Measurements from ENCODE around the gene TMEM109. TPM values are rescaled to one million over a fixed set of nuclear protein-coding genes. Genes with fewer than 3 reads are reported as not detected.
A peak's percentile ranks its signal among the peaks of the same experiment; 100 is the strongest.

The TMEM109 gene, protein sequence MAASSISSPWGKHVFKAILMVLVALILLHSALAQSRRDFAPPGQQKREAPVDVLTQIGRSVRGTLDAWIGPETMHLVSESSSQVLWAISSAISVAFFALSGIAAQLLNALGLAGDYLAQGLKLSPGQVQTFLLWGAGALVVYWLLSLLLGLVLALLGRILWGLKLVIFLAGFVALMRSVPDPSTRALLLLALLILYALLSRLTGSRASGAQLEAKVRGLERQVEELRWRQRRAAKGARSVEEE
- total RNA-seq (2012; rRNA removed) (15.1 and 17.2 TPM in 2 replicates), polyA plus RNA-seq (2012; rRNA removed) (69.7 and 73.6 TPM in 2 replicates), Bru-seq, nascent RNA (percentile 45 among the genes with signal in this experiment), BruChase-seq, experiment 1, labeled RNA remaining after a 6-hour chase (percentile 57 among the genes with signal in this experiment), BruChase-seq, experiment 2, labeled RNA remaining after a 2-hour chase (percentile 43 among the genes with signal in this experiment)
- polyA plus RNA-seq (2012; cell fraction: cytosol; rRNA removed) = 56.6 and 60.6 TPM in 2 replicates
- polyA plus RNA-seq (2012; cell fraction: nucleus; rRNA removed; ENCODE audit: low replicate concordance) = 8.8 and 14.0 TPM in 2 replicates
- long read RNA-seq, transcript TMEM109-201 (4 exons, 2,413 nt) = major isoform, 28 of 45 reads
- long read RNA-seq, partial matches to known transcripts = 16 of 45 reads
- long read RNA-seq, other reads (novel, unspliced or antisense) = 0 of 45 reads

DNA sequence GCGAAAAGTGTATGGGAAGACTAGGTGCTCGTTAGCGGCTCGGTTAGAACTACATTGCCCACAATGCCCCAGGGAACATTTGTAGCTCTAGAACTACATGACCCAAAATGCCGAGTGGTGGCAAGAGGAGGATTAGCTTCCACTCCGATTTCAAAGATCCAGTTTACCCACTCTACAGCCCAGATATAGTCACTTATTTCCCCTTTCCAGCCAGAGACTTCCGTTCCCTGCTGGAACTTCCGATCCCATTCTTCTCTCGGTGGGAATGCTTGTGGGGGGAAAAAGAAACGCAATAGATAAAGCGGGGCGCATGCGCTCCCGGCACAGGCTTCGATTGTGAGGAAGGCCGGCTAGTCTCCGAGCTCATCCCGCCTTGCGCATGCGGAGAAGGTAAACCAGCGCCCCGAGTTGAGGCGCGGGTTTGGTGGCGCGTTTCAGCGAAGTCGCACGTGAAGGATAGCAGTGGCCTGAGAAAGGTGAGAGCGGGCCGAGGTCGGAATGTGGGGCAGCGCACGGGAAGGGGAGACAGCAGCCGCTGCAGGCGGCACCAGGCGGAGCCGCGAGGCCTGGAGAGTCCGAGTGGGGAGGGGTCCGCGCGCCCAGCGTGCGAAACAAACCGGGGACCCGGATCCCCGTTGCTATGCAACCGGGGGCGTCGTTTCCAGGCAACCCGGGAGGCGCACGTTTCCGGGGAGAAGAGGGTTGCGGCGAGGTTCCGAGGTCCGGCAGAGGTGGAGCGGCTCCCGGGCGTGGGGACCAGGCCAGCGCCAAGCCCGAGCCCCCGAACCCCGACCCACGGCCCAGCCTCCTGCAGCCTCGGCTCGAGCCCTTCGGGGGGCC lies at the start of gene TMEM109:
TMEM109 (plus strand) TSS at position 366 of the 840 bp plus-strand sequence. CDS start 5,536 bp downstream, outside the sequence.
- 0 out of 2 replicates have a peak within 1 kb of the TSS, but pooled peaks have one; percentile 47 for H2AK5ac ChIP-seq (ENCODE audit: low read depth, low read length)
- 1% methylated on average over 46 of the region's 70 CpGs; no CpG with 5 or more reads in 1 of the 2 experiments for WGBS, 2 experiments (ENCODE audit: extremely low coverage in 2 of 2, insufficient read length in 1 of 2)
- peak within 1 kb of the TSS; percentile 98 for H2BK20ac ChIP-seq (ENCODE audit: low read depth, low read length)
- H3K14ac ChIP-seq (replicated peaks; ENCODE audit: low read depth, low read length) = peak within 1 kb of the TSS; percentile 99
- peak within 1 kb of the TSS; percentile 90 for H4K5ac ChIP-seq (ENCODE audit: low read depth, low read length)
- peak within 1 kb of the TSS; percentile 100 for H3K56ac ChIP-seq (ENCODE audit: extremely low read depth, insufficient read depth, low read length)
- peak within 1 kb of the TSS; percentile 52 for H3K4me3 ChIP-seq (ENCODE audit: insufficient read depth, low read depth, low read length)
- H3K4me2 ChIP-seq (ENCODE audit: low read depth, low read length) = peak within 1 kb of the TSS; percentile 75
- peak within 1 kb of the TSS; percentile 95 for H3K23ac ChIP-seq (ENCODE audit: low read depth, low read length)
- peak within 1 kb of the TSS; percentile 92 for H2AK9ac ChIP-seq (replicated peaks; ENCODE audit: low read depth, low read length, poor library complexity)
- peak within 1 kb of the TSS; percentile 100 for H4K91ac ChIP-seq (ENCODE audit: insufficient read depth, low read depth, low read length)
- no peaks in the 10 kb centered on the region for H3K9me3 ChIP-seq (ENCODE audit: control insufficient read depth, insufficient read depth, low read length)
- ATAC-seq (ENCODE audit: low read depth) (peak; percentile 83), DNase-seq (peak; percentile 86)
- H4K20me1 ChIP-seq (ENCODE audit: insufficient read depth, low read length) = peaks cover 9% of the 10 kb centered on the region; the same call in 1 of the 2 replicates
- intact Hi-C loops (cut with micrococcal nuclease) = loop anchor here (2.0 kb wide), 1 partner anchor 273 kb away; no protein-coding TSS in a partner anchor
- CTCF ChIA-PET = interaction anchor here (0.6 kb wide), 3 partner anchors 44 to 230 kb away, joined by 3 to 4 read pairs (median 4); no protein-coding TSS in a partner anchor
- H2AFZ ChIP-seq (replicated peaks; ENCODE audit: low read length, poor library complexity) = peak within 1 kb of the TSS; percentile 99
- H3K79me1 ChIP-seq (ENCODE audit: low read depth in 1 of 2, low read length in 2 of 2) = peaks cover 16 to 42% of the 10 kb centered on the region in 2 experiments
- TF ChIP-seq BHLHE40 (IDR thresholded peaks at IDR 0.05; ENCODE audit: low read depth, low read length) = peak; percentile 59; the same call in 1 of the 2 replicates
- no peak for TF ChIP-seq CEBPB (IDR thresholded peaks at IDR 0.05; ENCODE audit: low read depth, low read length)
- TF ChIP-seq POLR2A (IDR thresholded peaks at IDR 0.05; ENCODE audit: low read depth, low read length) = peak; percentile 21; the same call in 1 of the 2 replicates
- no peak for TF ChIP-seq RCOR1 (IDR thresholded peaks at IDR 0.05; ENCODE audit: insufficient replicate concordance, low read length)
- peak; percentile 66; the same call in 1 of the 2 replicates for TF ChIP-seq MXI1 (IDR thresholded peaks at IDR 0.05; ENCODE audit: borderline replicate concordance, low read depth, low read length)
- TF ChIP-seq RAD21 (IDR thresholded peaks at IDR 0.05; ENCODE audit: low read length) = no peak
- H3K4ac ChIP-seq (ENCODE audit: low read depth, low read length) = peak within 1 kb of the TSS; percentile 98
- peak within 1 kb of the TSS; percentile 94 for H3K27ac ChIP-seq (ENCODE audit: insufficient read depth, low read length)
- peak within 1 kb of the TSS; percentile 95 for H3K9ac ChIP-seq (ENCODE audit: low read depth, low read length)
- H3K4me1 ChIP-seq (ENCODE audit: control insufficient read depth, insufficient read depth, low read length) = peaks cover 7% of the 10 kb centered on the region
- POLR2A ChIA-PET (ENCODE audit: unreplicated experiment) = interaction anchor here (0.5 kb wide), 1 partner anchor 10 kb away, joined by 3 read pairs; no protein-coding TSS in a partner anchor
- peak within 1 kb of the TSS; percentile 51 to 100 for H4K8ac ChIP-seq (ENCODE audit: low read depth in 2 of 2, low read length in 2 of 2)
- H2BK15ac ChIP-seq (ENCODE audit: low read depth, low read length) = peak within 1 kb of the TSS; percentile 98; the same call in 2 of the 3 replicates
- dilution Hi-C loops (cut with HindIII; ENCODE audit: low sequenced_read_pairs, unreplicated experiment) = no loop called here
- peaks cover 12% of the 10 kb centered on the region for H3K9me1 ChIP-seq (ENCODE audit: insufficient read depth, low read length)
- H2BK120ac ChIP-seq (ENCODE audit: low read depth, low read length) = peak within 1 kb of the TSS; percentile 99
- in situ Hi-C loops (cut with MboI; ENCODE audit: low sequenced_read_pairs) = loop anchor here (25.0 kb wide), 1 partner anchor 1327 kb away; no protein-coding TSS in a partner anchor
- no peaks in the 10 kb centered on the region for H3K36me3 ChIP-seq (ENCODE audit: control insufficient read depth, insufficient read depth, low read length)
- H2BK5ac ChIP-seq (ENCODE audit: low read depth, low read length, poor library complexity, severe bottlenecking) = peak within 1 kb of the TSS; percentile 97
- BruUV-seq (replicated peaks) = no TSS peak
- H3K18ac ChIP-seq (ENCODE audit: low read depth, low read length) = peak within 1 kb of the TSS; percentile 95
- H3K27me3 ChIP-seq (ENCODE audit: control insufficient read depth, insufficient read depth, low read length) = peaks cover 10% of the 10 kb centered on the region
